Muscle layer of colon (tissue), 2 donors: ENCODE measurements around the gene KERA.
"Not testable (repeated sequence)": the region's sequence is repeated elsewhere in the genome, so short reads cannot be mapped to it uniquely, and the experiment has no call there.

Source experiments
- H3K27ac ChIP-seq: one replicate; pipeline ENCODE4 v1.7.0; 2013; ENCODE audit warnings: low read depth, mild to moderate bottlenecking, low read length, moderate library complexity
- H3K27me3 ChIP-seq, 2 donors: one replicate each; pipeline ENCODE4 v1.7.0; 2013; ENCODE audit warnings: low read length in 2 of 2, mild to moderate bottlenecking in 2 of 2; ENCODE audit not compliant: insufficient read depth in 2 of 2, control insufficient read depth in 1 of 2
- H3K36me3 ChIP-seq: one replicate; pipeline ENCODE4 v1.7.0; 2013; ENCODE audit warnings: mild to moderate bottlenecking, low read length; ENCODE audit not compliant: insufficient read depth
- H3K4me1 ChIP-seq: one replicate; pipeline ENCODE4 v1.7.0; 2013; ENCODE audit warnings: mild to moderate bottlenecking, low read length; ENCODE audit not compliant: insufficient read depth
- H3K4me3 ChIP-seq, 2 donors: one replicate each; pipeline ENCODE4 v1.7.0; 2013; ENCODE audit warnings: low read length in 2 of 2, low read depth in 1 of 2, mild to moderate bottlenecking in 1 of 2, moderate library complexity in 1 of 2
- H3K9ac ChIP-seq: one replicate; pipeline ENCODE4 v1.7.0; 2013; ENCODE audit warnings: low read length
- H3K9me3 ChIP-seq: one replicate; pipeline ENCODE4 v1.7.0; 2013; ENCODE audit warnings: mild to moderate bottlenecking, low read length
- donor health status: abdominal sarcoma.
- donor health status: Adenocarcinoma of cecum.

KERA gene

GRCh38 chr12:91094957-91095356 lies 37.1 kb upstream of the KERA start:
- Histone ChIP-seq H3K36me3 (no peaks in the 10 kb centered on the region), H3K27ac (no peak overlapping the region), H3K4me1 (peaks cover 6% of the 10 kb centered on the region), H3K4me3 (no peak overlapping the region), H3K27me3 (no peaks in the 10 kb centered on the region), H3K9me3 (no peaks in the 10 kb centered on the region), H3K9ac (no peak overlapping the region)

GRCh38 chr12:91094032-91094662 lies 36.3 kb upstream of the KERA start:
- H3K4me3 ChIP-seq = no peak overlapping the region
- H3K9ac ChIP-seq = no peak overlapping the region
- no peaks in the 10 kb centered on the region for H3K27me3 ChIP-seq
- peaks cover 4% of the 10 kb centered on the region for H3K4me1 ChIP-seq
- no peaks in the 10 kb centered on the region for H3K36me3 ChIP-seq
- H3K9me3 ChIP-seq = no peaks in the 10 kb centered on the region
- H3K27ac ChIP-seq = no peak overlapping the region

- Histone ChIP-seq H3K9ac (no peak overlapping the region), H3K4me3 (no peak overlapping the region), H3K27me3 (no peaks in the 10 kb centered on the region), H3K36me3 (no peaks in the 10 kb centered on the region), H3K9me3 (no peaks in the 10 kb centered on the region), H3K27ac (no peak overlapping the region), H3K4me1 (no peaks in the 10 kb centered on the region)
Measured at GRCh38 chr12:91093341-91093740, 35.5 kb upstream of the KERA start.

- H3K9me3 ChIP-seq = no peaks in the 10 kb centered on the region
- H3K27me3 ChIP-seq = no peaks in the 10 kb centered on the region
- no peak overlapping the region for H3K27ac ChIP-seq
Measured at GRCh38 chr12:91091916-91092715, 34.3 kb upstream of the KERA start.

GRCh38 chr12:91089953-91090352 lies 32.1 kb upstream of the KERA start:
- H3K27ac ChIP-seq, H3K36me3 ChIP-seq, H3K4me3 ChIP-seq, H3K9me3 ChIP-seq, H3K27me3 ChIP-seq, H3K4me1 ChIP-seq, H3K9ac ChIP-seq: not testable (repeated sequence)

More at GRCh38 chr12:91091916-91092715, 34.3 kb upstream of the KERA start:
- Histone ChIP-seq H3K4me3 (no peak overlapping the region), H3K36me3 (no peaks in the 10 kb centered on the region), H3K4me1 (no peaks in the 10 kb centered on the region), H3K9ac (no peak overlapping the region)

- Histone ChIP-seq H3K9me3 (no peaks in the 10 kb centered on the region), H3K4me3 (no peak overlapping the region), H3K9ac (no peak overlapping the region), H3K27ac (no peak overlapping the region), H3K4me1 (peaks cover 2% of the 10 kb centered on the region), H3K27me3 (no peaks in the 10 kb centered on the region), H3K36me3 (no peaks in the 10 kb centered on the region)
Measured at GRCh38 chr12:91080041-91080440, 22.2 kb upstream of the KERA start.

GRCh38 chr12:91078501-91078900 lies 20.7 kb upstream of the KERA start:
- H3K4me1 ChIP-seq = peaks cover 6% of the 10 kb centered on the region
- no peaks in the 10 kb centered on the region for H3K36me3 ChIP-seq
- H3K9ac ChIP-seq = no peak overlapping the region
- H3K27ac ChIP-seq = no peak overlapping the region
- no peaks in the 10 kb centered on the region for H3K9me3 ChIP-seq
- H3K4me3 ChIP-seq = no peak overlapping the region
- no peaks in the 10 kb centered on the region for H3K27me3 ChIP-seq

GRCh38 chr12:91077228-91077954 lies 19.6 kb upstream of the KERA start:
- Histone ChIP-seq H3K36me3 (no peaks in the 10 kb centered on the region), H3K9ac (no peak overlapping the region), H3K9me3 (no peaks in the 10 kb centered on the region), H3K27me3 (no peaks in the 10 kb centered on the region), H3K27ac (no peak overlapping the region), H3K4me3 (no peak overlapping the region), H3K4me1 (peaks cover 6% of the 10 kb centered on the region)

GRCh38 chr12:91074851-91075250 lies 17.0 kb upstream of the KERA start:
- H3K9ac ChIP-seq = no peak overlapping the region
- no peaks in the 10 kb centered on the region for H3K36me3 ChIP-seq
- H3K4me3 ChIP-seq = no peak overlapping the region
- no peak overlapping the region for H3K27ac ChIP-seq
- H3K4me1 ChIP-seq = peaks cover 6% of the 10 kb centered on the region
- H3K9me3 ChIP-seq = no peaks in the 10 kb centered on the region
- no peaks in the 10 kb centered on the region for H3K27me3 ChIP-seq

- no peak overlapping the region for H3K9ac ChIP-seq
- H3K27ac ChIP-seq = no peak overlapping the region
- H3K4me3 ChIP-seq = no peak overlapping the region
- H3K4me1 ChIP-seq = peaks cover 6% of the 10 kb centered on the region
- no peaks in the 10 kb centered on the region for H3K36me3 ChIP-seq
- H3K9me3 ChIP-seq = no peaks in the 10 kb centered on the region
- no peaks in the 10 kb centered on the region for H3K27me3 ChIP-seq
Measured at GRCh38 chr12:91074154-91074709, 16.4 kb upstream of the KERA start.

- H3K4me3 ChIP-seq = no peak overlapping the region
- no peaks in the 10 kb centered on the region for H3K27me3 ChIP-seq
- no peaks in the 10 kb centered on the region for H3K36me3 ChIP-seq
- no peak overlapping the region for H3K27ac ChIP-seq
- H3K9me3 ChIP-seq = no peaks in the 10 kb centered on the region
- H3K9ac ChIP-seq = no peak overlapping the region
- peaks cover 6% of the 10 kb centered on the region for H3K4me1 ChIP-seq
Measured at GRCh38 chr12:91073426-91073825, 15.6 kb upstream of the KERA start.
